Tibial artery (tissue), 4 donors: ENCODE measurements around the gene FANCI.
A peak's percentile ranks its signal among the peaks of the same experiment; 100 is the strongest.

ENCODE experiments used
- DNase-seq, 2 donors: peaks; one replicate each; pipeline ENCODE4 v3.0.0-alpha.2; 2019
- H3K27ac ChIP-seq, 2 donors: fragments of 200-600 bp; sonication (generic) in 1 of 2; 1 replicate in 1 of 2; 2 replicates in 1 of 2; pipeline ENCODE4 v1.5.1; 2018 to 2019; ENCODE audit warnings: mild to moderate bottlenecking in 1 of 2
- H3K27me3 ChIP-seq, 2 donors: fragments of 200-600 bp; sonication (generic) in 1 of 2; one replicate each; pipeline versions ENCODE4 v1.5.1 to v1.6.0; 2016 to 2019
- H3K36me3 ChIP-seq, 3 donors: fragments of 200-600 bp; sonication (generic) in 2 of 3; one replicate each; pipeline ENCODE4 v1.5.1; 2016 to 2019; ENCODE audit warnings: mild to moderate bottlenecking in 2 of 3
- H3K4me1 ChIP-seq, 4 donors: fragments of 200-600 bp; sonication (generic) in 2 of 4; 1 replicate in 3 of 4; 2 replicates in 1 of 4; pipeline ENCODE4 v1.5.1; 2016 to 2019
- H3K4me3 ChIP-seq, 2 donors: fragments of 200-600 bp; sonication (generic) in 1 of 2; 1 replicate in 1 of 2; 2 replicates in 1 of 2; pipeline ENCODE4 v1.5.1; 2018 to 2019; ENCODE audit warnings: mild to moderate bottlenecking in 2 of 2
- H3K9me3 ChIP-seq, 3 donors: fragments of 200-600 bp; sonication (generic) in 1 of 3; one replicate each; pipeline ENCODE4 v1.5.1; 2016 to 2019
- CTCF ChIP-seq, 2 experiments: fragments of 200-600 bp in 1 of 2; fragments of 450-650 bp in 1 of 2; IDR thresholded peaks; one replicate each; pipeline ENCODE4 v1.5.1; 2017 to 2019; ENCODE audit warnings: antibody characterized with exemption in 2 of 2, mild to moderate bottlenecking in 1 of 2, moderate library complexity in 1 of 2
- intact Hi-C: fragments of 100-400 bp; cut with DNase I; formaldehyde crosslinking; loops from one replicate; pipeline ENCODE4 v1.15.0; 2023; ENCODE audit warnings: low total_unique reads

FANCI gene

GRCh38 chr15:89358755-89359439, 115.1 kb downstream of the FANCI start:
- peak; percentile 96 to 99 for TF ChIP-seq CTCF (IDR thresholded peaks at IDR 0.05)
- H3K36me3 ChIP-seq, result no peaks in the 10 kb centered on the region
- peak overlapping the region; percentile 36 to 44 for H3K4me3 ChIP-seq
- H3K27me3 ChIP-seq, result peaks cover 4 to 99% of the 10 kb centered on the region in 2 donors
- peak; percentile 51 to 81 for DNase-seq
- H3K9me3 ChIP-seq, result no peaks in the 10 kb centered on the region
- H3K27ac ChIP-seq, result no peak overlapping the region
- intact Hi-C loops, result loop anchor here (2.0 kb wide), 1 partner anchor 70 kb away; no protein-coding TSS in a partner anchor
- peaks cover 0 to 29% (median 16%) of the 10 kb centered on the region in 4 donors for H3K4me1 ChIP-seq

DNA sequence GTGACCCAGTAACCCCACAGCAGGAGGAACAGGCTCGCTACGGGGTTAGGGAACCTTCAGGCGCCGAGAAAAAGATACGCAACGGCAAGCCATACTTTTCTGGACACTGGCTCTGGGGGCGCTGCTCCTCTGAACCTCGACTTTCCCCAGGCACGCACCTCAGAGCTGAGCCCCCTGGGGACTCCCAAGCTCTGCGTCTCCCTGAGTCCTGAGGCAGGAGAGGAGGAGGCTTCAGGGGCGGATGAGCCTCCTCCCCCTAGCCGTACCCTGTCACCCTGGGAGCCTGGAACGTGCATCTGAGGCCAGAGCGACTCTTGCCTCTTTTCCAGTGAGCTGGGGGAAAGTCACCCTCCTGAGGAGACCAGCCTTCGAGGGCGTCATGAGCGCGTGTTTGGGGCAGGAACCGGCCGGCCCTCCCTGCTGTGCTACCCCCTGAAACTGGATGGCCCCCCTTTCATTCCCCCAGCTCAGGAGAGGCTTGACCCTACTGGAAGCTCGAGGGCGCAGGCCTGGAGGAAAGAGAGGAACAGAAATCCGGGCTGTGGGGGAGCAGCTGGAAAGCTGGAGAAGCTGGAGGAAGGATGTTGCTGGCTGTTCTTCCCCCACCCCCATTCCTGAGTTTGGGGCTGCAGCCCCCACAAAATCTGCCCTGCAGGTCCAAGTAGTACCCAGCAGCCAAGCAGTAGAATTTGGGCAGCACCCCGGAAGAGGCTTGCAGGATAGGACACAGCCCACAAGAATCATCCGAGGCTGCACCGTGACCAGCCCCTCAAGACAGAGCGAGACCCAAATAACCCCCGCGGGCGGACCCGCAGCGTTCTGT, 115.9 kb downstream of the FANCI start:
- H3K27ac ChIP-seq, result no peak overlapping the region
- H3K9me3 ChIP-seq, result no peaks in the 10 kb centered on the region
- no peak for DNase-seq
- H3K4me1 ChIP-seq, result peaks cover 0 to 29% (median 16%) of the 10 kb centered on the region in 4 donors
- H3K36me3 ChIP-seq, result no peaks in the 10 kb centered on the region
- peaks cover 4 to 100% of the 10 kb centered on the region in 2 donors for H3K27me3 ChIP-seq
- intact Hi-C loops, result loop anchor here (2.0 kb wide), 1 partner anchor 69 kb away; no protein-coding TSS in a partner anchor
- H3K4me3 ChIP-seq, result no peak overlapping the region
- TF ChIP-seq CTCF (IDR thresholded peaks at IDR 0.05), result no peak

GRCh38 chr15:89360294-89360971, 116.7 kb downstream of the FANCI start:
- H3K4me3 ChIP-seq, result no peak overlapping the region
- H3K27ac ChIP-seq, result no peak overlapping the region
- no peak for TF ChIP-seq CTCF (IDR thresholded peaks at IDR 0.05)
- H3K9me3 ChIP-seq, result no peaks in the 10 kb centered on the region
- peaks cover 4 to 100% of the 10 kb centered on the region in 2 donors for H3K27me3 ChIP-seq
- intact Hi-C loops, result no loop called here
- no peaks in the 10 kb centered on the region for H3K36me3 ChIP-seq
- DNase-seq, result no peak
- peaks cover 0 to 29% (median 16%) of the 10 kb centered on the region in 4 donors for H3K4me1 ChIP-seq

DNA sequence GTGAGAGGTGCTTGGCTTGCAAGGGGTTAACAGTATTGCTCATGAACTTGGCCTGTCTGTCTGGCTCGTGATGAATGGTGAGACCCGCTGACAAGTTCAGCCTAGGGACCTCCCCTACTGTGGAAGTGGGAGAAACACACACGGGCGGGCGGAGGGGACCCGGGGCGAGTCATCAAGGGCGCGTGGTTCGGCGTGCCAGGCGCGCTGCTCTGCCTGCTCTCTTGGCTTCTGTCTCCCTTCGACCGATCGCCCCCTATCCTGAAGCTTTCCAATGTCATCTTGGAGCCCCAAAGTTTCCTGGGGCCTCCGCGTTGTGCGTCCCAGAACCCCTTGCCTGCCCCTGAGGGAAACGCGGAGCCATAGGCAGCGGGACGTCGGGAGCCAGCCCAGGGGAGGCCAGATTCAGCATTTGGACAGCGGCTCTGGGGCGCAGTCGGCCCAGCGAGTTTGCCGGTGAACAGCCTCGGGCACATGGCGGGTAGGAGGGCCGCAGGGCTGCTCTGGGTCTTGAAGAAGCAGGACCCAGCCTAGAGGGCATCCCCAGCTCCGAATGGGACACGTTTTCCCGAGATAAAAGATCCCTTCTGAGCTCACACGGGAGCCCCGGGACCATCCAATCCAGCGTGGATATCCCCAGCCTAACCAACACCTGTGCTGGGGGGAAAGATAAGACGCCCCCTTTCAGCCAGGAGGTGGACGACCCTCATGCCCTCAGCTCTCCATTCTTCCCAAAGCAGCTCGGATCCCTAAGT, 117.8 kb downstream of the FANCI start:
- intact Hi-C loops, result no loop called here
- Histone ChIP-seq H3K27ac (no peak overlapping the region), H3K4me1 (peaks cover 0 to 29% (median 16%) of the 10 kb centered on the region in 4 donors), H3K27me3 (peaks cover 4 to 100% of the 10 kb centered on the region in 2 donors), H3K36me3 (no peaks in the 10 kb centered on the region), H3K4me3 (no peak overlapping the region), H3K9me3 (no peaks in the 10 kb centered on the region)
- no peak for TF ChIP-seq CTCF (IDR thresholded peaks at IDR 0.05)
- peak in 1 of 2 donors; percentile 33 for DNase-seq
